Keratinocyte (primary cell): ENCODE data around the gene UBQLN4. TPM values are rescaled to one million over a fixed set of nuclear protein-coding genes. Genes with fewer than 3 reads are reported as not detected.

ENCODE experiments used
- DNase-seq: peaks from one replicate; pipeline ENCODE4 v3.0.0-alpha.2; 2011; ENCODE audit warnings: low read depth, missing footprints, low spot score
- FAIRE-seq: peaks from 2 replicates; lab custom pipeline; 2011; peaks lifted over from hg19 to GRCh38; lab: Jason Lieb, UNC
- H2AFZ ChIP-seq: 2 replicates; pipeline ENCODE4 v1.6.0; 2012; ENCODE audit warnings: low read length, control low read depth, inconsistent platforms; ENCODE audit not compliant: control insufficient read depth
- H3K27ac ChIP-seq: 2 replicates; pipeline ENCODE4 v1.5.1; 2011; ENCODE audit warnings: low read length; ENCODE audit not compliant: control insufficient read depth, insufficient read depth
- H3K27me3 ChIP-seq: 3 replicates; pipeline ENCODE4 v1.6.0; 2011; ENCODE audit warnings: low read length; ENCODE audit not compliant: control insufficient read depth, insufficient read depth; ENCODE audit errors: extremely low read depth
- H3K36me3 ChIP-seq, 2 experiments: 2 replicates in 1 of 2; 3 replicates in 1 of 2; pipeline ENCODE4 v1.5.1; 2011; ENCODE audit warnings: low read length in 2 of 2, mild to moderate bottlenecking in 1 of 2; ENCODE audit not compliant: control insufficient read depth in 2 of 2, insufficient read depth in 2 of 2; ENCODE audit errors: extremely low read depth in 1 of 2
- H3K4me1 ChIP-seq: 3 replicates; pipeline ENCODE4 v1.5.1; 2011; ENCODE audit warnings: low read length; ENCODE audit not compliant: control insufficient read depth, insufficient read depth; ENCODE audit errors: extremely low read depth
- H3K4me2 ChIP-seq: 3 replicates; pipeline ENCODE4 v1.6.0; 2011; ENCODE audit warnings: low read depth, low read length; ENCODE audit not compliant: control insufficient read depth, insufficient read depth; ENCODE audit errors: extremely low read depth
- H3K4me3 ChIP-seq, 3 experiments: fragments of 200-600 bp in 1 of 3; sonication (generic) in 1 of 3; 2 replicates in 2 of 3; 3 replicates in 1 of 3; pipeline ENCODE4 v1.5.1; 2011 to 2016; ENCODE audit warnings: low read length in 3 of 3, mild to moderate bottlenecking in 3 of 3, control low read depth in 2 of 3, inconsistent platforms in 1 of 3, low read depth in 1 of 3, mixed read lengths in 1 of 3, mixed run types in 1 of 3, moderate library complexity in 1 of 3; ENCODE audit not compliant: control insufficient read depth in 2 of 3, insufficient read depth in 2 of 3; ENCODE audit errors: extremely low read depth in 1 of 3
- H3K79me2 ChIP-seq: 2 replicates; pipeline ENCODE4 v1.6.0; 2012; ENCODE audit warnings: low read length; ENCODE audit not compliant: control insufficient read depth, insufficient read depth
- H3K9ac ChIP-seq: 3 replicates; pipeline ENCODE4 v1.6.0; 2011; ENCODE audit warnings: low read length; ENCODE audit not compliant: control insufficient read depth, insufficient read depth; ENCODE audit errors: extremely low read depth
- H3K9me1 ChIP-seq: 3 replicates; pipeline ENCODE4 v1.6.0; 2011; ENCODE audit warnings: low read length; ENCODE audit not compliant: control insufficient read depth, insufficient read depth; ENCODE audit errors: extremely low read depth
- H3K9me3 ChIP-seq: 2 replicates; pipeline ENCODE4 v1.5.1; 2012; ENCODE audit warnings: low read depth, low read length; ENCODE audit not compliant: control insufficient read depth
- H4K20me1 ChIP-seq: 3 replicates; pipeline ENCODE4 v1.6.0; 2011; ENCODE audit warnings: low read length; ENCODE audit not compliant: control insufficient read depth, insufficient read depth; ENCODE audit errors: extremely low read depth
- CTCF ChIP-seq, 3 experiments: IDR thresholded peaks in 1 of 3; conservative IDR thresholded peaks in 1 of 3; optimal IDR thresholded peaks in 1 of 3; 2 replicates in 2 of 3; 3 replicates in 1 of 3; pipeline versions ENCODE3 to v1.5.1; 2011; ENCODE audit warnings: low read length in 3 of 3, mild to moderate bottlenecking in 3 of 3, moderate library complexity in 2 of 3, control low read depth in 1 of 3, inconsistent platforms in 1 of 3; ENCODE audit not compliant: insufficient read depth in 2 of 3; ENCODE audit errors: extremely low read depth in 1 of 3
- EZH2 ChIP-seq: IDR thresholded peaks from one replicate; pipeline ENCODE4 v1.6.1; 2012; ENCODE audit warnings: inconsistent platforms, mild to moderate bottlenecking, low read length, moderate library complexity
- dilution Hi-C: fragments of 300-500 bp; cut with MboI; formaldehyde crosslinking; loops from one replicate; pipeline ENCODE4 v1.7.0; 2020; ENCODE audit warnings: low sequenced_read_pairs; ENCODE audit not compliant: extremely low pct_ligation_motif_present
- polyA plus RNA-seq, 5 experiments: library from polyadenylated mRNA; depleted of rRNA in 3 of 5; stranded (reverse) in 3 of 5; stranded (forward) in 1 of 5; unstranded in 1 of 5; fragments of >200 nt; gene quantifications; 1 replicate in 1 of 5; 2 replicates in 3 of 5; 3 replicates in 1 of 5; pipeline versions ENCODE4 v1.2.1 to v1.2.3, GENCODE V29; 2011 to 2012; ENCODE audit warnings: missing spikeins in 2 of 5, low read depth in 1 of 5, low replicate concordance in 1 of 5

UBQLN4 gene
- polyA plus RNA-seq, 1 donor (not counting 4 experiments of a cell fraction or from before 2014, with no cell fraction given): 35.8 TPM

DNA sequence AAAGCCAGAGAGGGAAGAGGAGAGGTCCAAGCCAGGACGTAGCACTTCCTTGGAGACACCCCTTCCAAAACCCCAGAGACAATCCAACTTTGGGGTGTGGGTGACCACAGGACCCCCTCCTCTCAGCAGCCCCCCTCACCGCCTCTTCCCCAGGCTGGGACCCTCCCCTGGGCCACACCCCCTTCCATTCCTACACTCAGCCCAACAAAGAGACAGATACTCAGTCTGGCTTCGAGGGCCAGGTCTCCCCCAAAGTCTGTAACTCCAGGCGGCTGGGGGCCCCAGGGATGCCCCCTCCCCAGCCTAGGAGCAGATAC is 27.2 kb upstream of the UBQLN4 start:
- no peaks in the 10 kb centered on the region for H3K79me2 ChIP-seq
- no peaks in the 10 kb centered on the region for H3K9me3 ChIP-seq
- no peaks in the 10 kb centered on the region for H3K9me1 ChIP-seq
- no peaks in the 10 kb centered on the region for H4K20me1 ChIP-seq
- FAIRE-seq (no peak), DNase-seq (no peak)
- no peak overlapping the region for H2AFZ ChIP-seq
- dilution Hi-C loops: no loop called here
- H3K36me3 ChIP-seq: no peaks in the 10 kb centered on the region
- no peak overlapping the region for H3K27ac ChIP-seq
- no peaks in the 10 kb centered on the region for H3K27me3 ChIP-seq
- H3K4me3 ChIP-seq: no peak overlapping the region
- peaks cover 4% of the 10 kb centered on the region for H3K4me1 ChIP-seq
- no peak for TF ChIP-seq EZH2
- H3K4me2 ChIP-seq: peak overlapping the region; percentile 67
- no peak overlapping the region for H3K9ac ChIP-seq

DNA sequence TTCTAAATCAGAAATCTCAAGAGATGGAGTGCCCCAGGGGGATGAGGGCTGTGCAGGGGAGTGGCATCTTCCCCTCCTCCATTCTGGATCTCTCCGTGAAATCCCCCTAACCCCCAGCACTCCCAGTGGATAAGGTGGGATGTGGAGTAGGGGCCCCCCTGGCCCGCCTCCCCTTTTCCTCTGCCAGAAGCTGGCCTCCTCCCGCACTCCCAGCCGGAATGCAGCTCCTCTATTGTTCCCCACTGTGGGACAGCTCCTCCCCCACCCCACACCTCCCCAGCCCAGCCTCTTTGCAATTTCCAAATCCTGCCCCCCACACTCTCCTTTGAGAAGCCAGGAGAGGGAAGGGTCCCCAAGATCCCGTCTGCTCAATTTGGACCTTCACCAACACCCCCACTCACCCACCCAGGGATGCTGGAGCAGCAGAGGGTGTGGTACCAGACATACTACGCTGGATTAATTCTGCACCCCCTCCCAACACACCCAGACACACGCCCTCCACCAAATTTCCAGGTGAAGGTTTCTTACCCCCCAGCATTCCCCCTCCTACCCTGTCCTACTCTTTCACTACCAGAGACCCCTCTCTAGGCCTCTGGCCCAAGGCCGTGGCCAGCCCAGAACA is 26.8 kb upstream of the UBQLN4 start:
- no peak overlapping the region for H2AFZ ChIP-seq
- FAIRE-seq (no peak), DNase-seq (no peak)
- H4K20me1 ChIP-seq: no peaks in the 10 kb centered on the region
- H3K4me3 ChIP-seq: no peak overlapping the region
- no peaks in the 10 kb centered on the region for H3K9me1 ChIP-seq
- dilution Hi-C loops: no loop called here
- no peaks in the 10 kb centered on the region for H3K9me3 ChIP-seq
- H3K79me2 ChIP-seq: no peaks in the 10 kb centered on the region
- no peaks in the 10 kb centered on the region for H3K36me3 ChIP-seq
- TF ChIP-seq CTCF (optimal IDR thresholded peaks at IDR 0.05 in 1 of 3, IDR thresholded peaks at IDR 0.05 in 1 of 3, conservative IDR thresholded peaks at IDR 0.05 in 1 of 3; ENCODE audit: extremely low read depth in 1 of 3, insufficient read depth in 2 of 3, low read length in 3 of 3) (no peak), EZH2 (no peak)
- H3K27me3 ChIP-seq: no peaks in the 10 kb centered on the region
- H3K9ac ChIP-seq: no peak overlapping the region
- H3K27ac ChIP-seq: no peak overlapping the region
- H3K4me1 ChIP-seq: peaks cover 4% of the 10 kb centered on the region
- H3K4me2 ChIP-seq: no peak overlapping the region

GRCh38 chr1:156079762-156080161 is 26.2 kb upstream of the UBQLN4 start:
- no peaks in the 10 kb centered on the region for H3K9me1 ChIP-seq
- H3K4me3 ChIP-seq: no peak overlapping the region
- no peak overlapping the region for H2AFZ ChIP-seq
- H3K4me2 ChIP-seq: no peak overlapping the region
- H3K4me1 ChIP-seq: peaks cover 4% of the 10 kb centered on the region
- no peak for TF ChIP-seq CTCF (optimal IDR thresholded peaks at IDR 0.05 in 1 of 3, IDR thresholded peaks at IDR 0.05 in 1 of 3, conservative IDR thresholded peaks at IDR 0.05 in 1 of 3; ENCODE audit: extremely low read depth in 1 of 3, insufficient read depth in 2 of 3, low read length in 3 of 3)
- TF ChIP-seq EZH2: no peak
- H3K27ac ChIP-seq: no peak overlapping the region
- H3K9ac ChIP-seq: no peak overlapping the region
- H4K20me1 ChIP-seq: no peaks in the 10 kb centered on the region
- dilution Hi-C loops: no loop called here
- no peaks in the 10 kb centered on the region for H3K79me2 ChIP-seq
- no peaks in the 10 kb centered on the region for H3K27me3 ChIP-seq
- DNase-seq: no peak
- no peak for FAIRE-seq
- H3K9me3 ChIP-seq: no peaks in the 10 kb centered on the region
- peaks cover 0 to 3% of the 10 kb centered on the region in 2 experiments for H3K36me3 ChIP-seq
